ENCODE results near the gene NDUFA13.

Gene NDUFA13

GRCh38 chr19:19544954-19545591 lies 29.0 kb downstream of the NDUFA13 start:
- no peak for DNase-seq

DNA sequence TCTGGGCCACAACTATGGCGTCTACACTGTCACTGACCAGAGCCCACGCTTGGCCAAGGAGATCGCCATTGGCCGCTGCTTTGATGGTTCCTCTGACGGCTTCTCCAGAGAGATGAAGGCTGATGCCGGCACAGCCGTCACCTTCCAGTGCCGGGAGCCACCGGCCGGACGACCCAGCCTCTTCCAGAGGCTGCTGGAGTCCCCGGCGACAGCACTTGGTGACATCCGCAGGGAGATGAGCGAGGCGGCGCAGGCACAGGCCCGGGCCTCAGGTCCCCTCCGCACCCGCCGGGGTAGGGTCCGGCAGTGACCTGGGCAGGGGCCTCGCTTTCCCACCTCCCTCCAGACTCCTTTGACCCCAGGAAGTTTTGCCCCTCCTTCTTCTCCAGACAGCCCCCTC lies 29.7 kb downstream of the NDUFA13 start:
- DNase-seq, result no peak

DNA sequence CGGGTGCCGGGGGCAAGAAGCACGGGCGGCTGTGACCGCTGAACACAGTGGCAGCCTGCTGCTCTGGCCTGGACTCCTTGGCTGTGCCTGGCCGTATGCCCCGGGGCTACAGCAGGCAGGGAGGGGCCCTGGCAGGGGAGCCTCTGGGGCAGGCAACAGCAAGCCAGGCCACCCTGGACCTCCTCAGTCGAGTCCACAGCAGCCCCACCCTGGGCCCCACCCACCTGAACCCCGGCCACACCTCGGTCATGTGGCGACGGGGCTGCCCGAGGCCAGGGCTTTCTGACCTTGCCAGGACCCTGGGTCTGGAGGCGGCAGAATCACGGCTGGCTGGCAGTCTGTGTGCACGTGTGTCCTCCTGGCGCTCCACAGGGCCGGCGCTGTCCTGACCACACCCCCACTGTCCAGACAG lies 30.7 kb downstream of the NDUFA13 start:
- DNase-seq, result peak in 1 of 56 donors; percentile 18

- DNase-seq, result no peak
Observed at GRCh38 chr19:19547674-19548336, 31.8 kb downstream of the NDUFA13 start.

GRCh38 chr19:19548915-19549759 lies 33.1 kb downstream of the NDUFA13 start:
- no peak for DNase-seq

DNA sequence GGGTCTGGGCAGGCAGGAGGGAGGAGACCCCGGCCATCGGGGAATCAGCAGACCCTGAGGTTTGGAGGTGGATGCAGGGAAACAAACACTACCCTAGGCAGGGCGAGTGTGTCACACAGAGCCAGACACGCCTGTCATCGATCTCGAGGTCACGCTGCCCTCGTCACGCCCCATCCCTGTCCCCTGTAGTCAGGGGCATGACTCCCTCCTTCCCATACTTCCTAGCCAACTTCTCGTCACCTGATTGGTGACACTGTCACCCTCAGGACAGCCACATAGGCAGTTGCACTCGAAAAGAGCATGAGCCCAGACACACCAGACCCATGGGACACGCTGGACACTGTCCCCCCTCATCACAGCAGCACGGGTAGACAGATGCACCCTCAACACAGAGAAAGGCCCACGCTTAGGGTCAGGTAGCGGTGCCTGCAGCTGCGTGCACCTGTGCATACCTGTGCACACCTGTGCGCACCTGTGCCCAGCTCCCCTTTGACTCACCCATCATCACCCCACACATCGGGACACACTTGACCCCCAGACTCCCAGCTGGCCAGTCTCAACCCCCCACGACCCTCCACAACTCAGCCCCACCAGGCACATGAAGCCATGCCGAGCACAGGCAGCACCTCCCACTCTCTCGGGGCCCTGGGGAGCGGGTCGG lies 33.9 kb downstream of the NDUFA13 start:
- no peak for DNase-seq

DNA sequence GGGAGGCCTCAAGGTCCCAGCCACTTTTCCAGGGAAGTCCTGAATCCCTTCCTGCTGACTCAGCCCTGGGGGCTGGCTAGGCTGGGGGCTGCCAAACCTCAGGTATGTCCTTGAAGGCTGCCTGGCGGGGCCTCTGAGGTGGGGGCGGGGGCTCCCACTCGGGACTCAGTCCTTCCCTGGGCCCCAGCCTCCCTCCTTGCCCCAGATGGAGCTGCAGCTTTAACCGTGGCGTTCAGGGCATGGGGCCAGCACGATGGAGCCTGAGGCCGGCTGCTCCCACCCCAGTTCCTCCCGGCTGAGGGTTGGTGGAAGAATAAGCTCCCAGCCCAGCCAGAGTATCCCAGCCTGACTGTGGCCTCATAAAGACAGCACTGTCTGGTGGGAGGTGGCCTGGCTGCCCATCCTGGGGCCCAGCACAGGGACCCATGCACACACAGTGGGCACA lies 34.5 kb downstream of the NDUFA13 start:
- no peak for DNase-seq

DNA sequence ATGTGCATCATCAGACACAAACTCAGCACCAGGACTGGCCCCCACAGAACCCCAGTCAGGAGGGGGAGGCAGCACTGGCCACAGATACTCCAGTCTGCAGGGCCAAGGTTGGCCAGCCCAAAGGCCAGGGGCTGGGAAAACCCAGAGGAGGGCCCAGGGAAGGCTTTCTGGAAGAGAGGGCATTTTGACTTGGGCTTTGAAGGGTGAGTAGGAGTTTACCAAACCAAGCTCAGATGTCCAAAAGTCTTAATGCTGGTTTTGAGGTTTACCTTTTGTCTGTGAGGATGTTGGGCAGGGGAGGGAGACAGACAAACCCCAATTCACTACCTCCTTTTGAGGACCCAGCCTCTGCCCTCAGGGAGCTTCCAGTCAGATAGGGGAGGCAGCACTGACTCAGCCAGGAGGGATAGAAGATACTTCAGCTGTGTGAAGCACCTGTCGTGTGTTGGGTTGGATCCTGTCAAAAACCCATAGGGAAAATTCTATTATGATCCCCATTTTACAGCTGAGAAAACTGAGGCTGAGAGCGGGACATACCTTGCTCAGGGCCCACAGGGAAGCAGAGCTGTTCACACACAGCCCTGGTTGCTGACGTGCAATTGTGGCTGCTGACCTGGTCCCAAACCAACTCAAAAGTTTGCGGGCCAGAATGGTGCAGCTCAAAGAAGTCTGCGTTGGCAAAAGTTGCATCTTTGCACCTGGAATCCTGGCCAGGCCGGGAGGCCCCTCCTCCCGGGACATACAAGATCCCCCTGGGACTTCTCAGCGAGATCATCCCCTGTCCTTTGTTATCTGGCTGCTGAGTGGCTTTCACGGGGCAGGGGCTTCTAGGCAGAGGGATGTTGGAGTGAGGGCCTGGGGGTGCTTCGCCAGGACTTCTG lies 35.2 kb downstream of the NDUFA13 start:
- DNase-seq, result no peak

GRCh38 chr19:19551853-19552192 lies 35.8 kb downstream of the NDUFA13 start:
- DNase-seq, result no peak

DNA sequence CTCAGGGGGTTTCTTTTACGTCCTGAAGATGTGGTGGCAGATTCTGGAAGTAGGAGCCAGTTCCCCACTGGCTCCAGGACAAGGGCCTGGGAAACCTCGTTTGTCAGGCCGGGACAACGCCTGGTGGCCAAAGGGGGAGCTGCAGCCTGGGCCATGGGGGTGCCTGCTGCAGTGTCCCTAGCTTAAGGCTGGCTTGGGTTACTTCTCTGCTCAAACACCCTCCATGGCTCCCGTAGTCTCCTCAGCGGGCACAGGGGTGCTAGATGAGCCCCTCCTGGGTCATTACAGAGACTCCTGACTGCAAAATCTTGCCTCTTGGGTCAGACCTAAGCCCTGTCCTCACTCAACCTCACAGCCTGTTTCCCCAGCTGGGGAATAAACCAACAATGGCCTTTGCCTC lies 36.8 kb downstream of the NDUFA13 start:
- no peak for DNase-seq

- DNase-seq, result no peak
Observed at GRCh38 chr19:19553670-19554069, 37.6 kb downstream of the NDUFA13 start.

DNA sequence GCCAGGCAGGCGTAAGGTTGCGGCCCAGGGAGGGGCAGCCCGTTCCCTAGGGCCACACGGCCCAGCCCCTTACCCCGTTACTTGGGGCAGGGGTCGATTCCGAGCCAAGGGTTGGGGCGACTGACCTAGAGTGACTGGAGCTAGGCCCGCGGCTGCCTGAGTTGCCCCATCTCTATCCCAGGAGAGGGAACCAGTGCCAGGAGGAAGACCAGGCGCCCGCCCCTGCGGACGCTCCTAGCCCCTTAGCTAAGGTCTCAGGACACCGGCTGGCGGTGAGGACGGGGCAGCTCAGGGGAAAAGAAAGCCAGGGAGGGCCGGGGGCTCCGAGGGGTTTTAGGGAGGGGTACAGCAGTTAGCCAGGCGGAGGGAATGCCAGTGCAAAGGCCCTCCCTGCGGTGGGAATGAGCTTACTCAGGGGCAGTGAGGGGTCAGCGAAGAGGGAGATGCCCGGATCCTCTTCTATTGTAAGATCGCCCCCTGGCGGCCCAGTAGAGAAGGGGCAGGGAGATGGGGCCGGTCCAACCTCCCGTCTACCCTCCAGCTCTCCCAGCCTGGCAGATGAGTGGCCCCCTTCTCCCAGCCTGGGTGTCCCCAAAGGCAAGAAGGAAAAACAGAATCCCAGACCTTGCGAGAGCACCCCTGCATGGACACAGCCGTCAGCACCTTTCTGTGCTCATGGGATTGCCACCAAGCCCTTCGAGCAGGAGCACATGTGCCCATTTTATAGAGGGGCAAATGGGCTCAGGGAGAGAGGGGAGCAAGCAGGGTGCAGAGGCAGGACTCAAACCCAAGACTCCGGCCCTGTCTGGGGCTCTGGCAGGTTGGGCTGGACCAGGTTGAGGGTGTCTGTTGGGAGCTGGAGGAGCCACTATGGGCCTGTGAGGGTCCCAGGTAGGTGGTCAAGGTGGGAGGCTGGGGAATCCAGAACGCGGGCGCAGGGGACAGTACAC lies 38.3 kb downstream of the NDUFA13 start:
- DNase-seq, result peak in 5 of 56 donors; percentile 11 to 30 (median 20)

GRCh38 chr19:19558055-19558454 lies 42.0 kb downstream of the NDUFA13 start:
- DNase-seq, result no peak

- no peak for DNase-seq
Observed at GRCh38 chr19:19558636-19559035, 42.6 kb downstream of the NDUFA13 start.

DNA sequence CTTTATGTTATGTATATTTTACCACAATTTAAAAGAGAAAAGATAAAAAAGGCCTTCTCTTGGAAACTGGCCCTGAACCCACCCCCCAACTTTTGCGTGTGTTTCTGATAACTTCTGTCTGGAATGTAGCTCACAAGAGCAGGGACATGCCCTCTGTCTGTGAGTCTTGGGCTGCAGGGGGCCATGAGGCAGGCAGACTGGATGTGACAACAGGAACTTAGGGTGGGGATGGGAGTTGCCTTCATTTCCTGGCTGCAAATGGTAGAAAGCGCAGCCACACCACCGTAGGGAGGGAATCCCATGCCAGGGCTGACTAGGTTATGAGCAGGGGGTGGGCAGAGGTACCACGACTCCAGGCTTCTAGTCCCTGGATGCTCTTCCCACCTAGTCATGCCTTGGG lies 43.9 kb downstream of the NDUFA13 start:
- DNase-seq, result no peak

GRCh38 chr19:19561946-19562664 lies 46.1 kb downstream of the NDUFA13 start:
- no peak for DNase-seq

DNA sequence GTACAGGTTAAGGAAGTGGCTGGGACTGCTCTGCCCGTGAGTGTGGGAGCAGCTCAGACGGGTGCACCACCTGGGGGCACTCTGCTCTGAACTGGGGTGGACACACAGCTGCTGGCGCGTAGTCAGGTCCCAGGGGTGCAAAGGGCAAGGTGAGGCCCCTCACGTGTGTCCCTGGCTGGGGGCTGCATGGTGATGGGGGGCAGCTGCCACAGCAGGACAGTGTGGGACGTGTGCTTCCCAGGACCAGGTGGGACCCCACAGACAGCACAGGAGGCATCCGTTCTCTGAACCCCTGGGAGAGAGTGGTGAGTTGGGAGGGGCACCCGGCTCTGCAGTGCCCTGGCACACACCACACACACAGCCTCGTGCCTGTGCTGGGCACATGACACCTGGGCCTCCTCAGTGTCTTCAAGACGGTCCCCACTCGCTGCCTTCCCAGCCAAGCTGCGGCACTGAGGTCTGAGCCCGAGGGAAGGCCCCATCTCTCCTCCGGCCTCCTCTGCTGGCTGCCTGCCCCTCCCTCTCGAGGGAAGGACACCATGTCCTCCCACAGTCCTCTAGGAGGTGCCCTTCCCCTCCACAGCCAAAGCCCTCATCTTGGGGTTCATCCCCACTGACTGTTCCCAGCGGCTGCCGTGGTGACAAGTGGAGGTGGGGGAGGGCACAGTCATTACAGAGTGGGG lies 46.8 kb downstream of the NDUFA13 start:
- DNase-seq, result no peak

GRCh38 chr19:19563348-19563848 lies 47.4 kb downstream of the NDUFA13 start:
- DNase-seq, result no peak
